HG03175 (cell line): ENCODE results near the gene SMIM44.
"Not testable (repeated sequence)": the region's sequence is repeated elsewhere in the genome, so short reads cannot be mapped to it uniquely, and the experiment has no call there.

Experiments used
- ATAC-seq: cut with Tn5 transposase; IDR thresholded peaks from one replicate; pipeline ENCODE4 v1.9.1; 2021; ENCODE audit warnings: mild to moderate bottlenecking, moderate library complexity; ENCODE audit not compliant: unreplicated experiment

SMIM44 gene

DNA sequence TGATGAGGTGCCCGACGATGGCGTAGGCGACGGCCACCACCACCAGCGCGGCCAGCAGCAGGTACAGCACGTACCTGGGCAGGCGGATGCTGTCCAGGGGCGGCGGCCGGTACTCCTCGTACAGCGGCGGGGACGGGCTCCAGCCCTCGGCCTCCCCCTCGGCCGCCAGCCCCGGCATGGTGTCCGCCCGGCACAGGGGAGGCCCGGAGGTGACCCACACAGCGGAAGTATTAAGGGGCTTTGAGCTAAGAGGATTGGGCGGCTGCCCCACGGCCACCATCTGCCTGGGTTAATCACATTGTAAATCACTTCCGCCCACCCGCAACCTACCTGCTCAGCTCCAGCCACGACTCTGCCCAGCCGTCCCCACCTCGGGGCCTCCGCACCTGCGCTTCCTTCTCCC is at the start of gene SMIM44:
TSS of gene SMIM44 (minus strand) at position 216 of the 403 bp plus-strand sequence. CDS start at position 178, 38 bp downstream.
- no peak for ATAC-seq

GRCh38 chr19:3533033-3533432 is 49.8 kb upstream of the SMIM44 start:
- ATAC-seq: no peak

- no peak for ATAC-seq
Measured at GRCh38 chr19:3532154-3532786, 49.0 kb upstream of the SMIM44 start.

DNA sequence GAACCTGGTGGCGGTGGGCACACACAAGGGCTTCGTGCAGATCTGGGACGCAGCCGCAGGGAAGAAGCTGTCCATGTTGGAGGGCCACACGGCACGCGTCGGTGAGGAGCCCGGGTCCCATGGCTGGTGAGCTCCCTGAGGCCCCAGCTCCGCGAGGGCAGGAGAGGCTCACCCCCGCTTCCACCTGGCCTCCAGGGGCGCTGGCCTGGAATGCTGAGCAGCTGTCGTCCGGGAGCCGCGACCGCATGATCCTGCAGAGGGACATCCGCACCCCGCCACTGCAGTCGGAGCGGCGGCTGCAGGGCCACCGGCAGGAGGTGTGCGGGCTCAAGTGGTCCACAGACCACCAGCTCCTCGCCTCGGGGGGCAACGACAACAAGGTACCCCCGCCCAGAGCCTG is 48.5 kb upstream of the SMIM44 start:
- ATAC-seq: no peak

DNA sequence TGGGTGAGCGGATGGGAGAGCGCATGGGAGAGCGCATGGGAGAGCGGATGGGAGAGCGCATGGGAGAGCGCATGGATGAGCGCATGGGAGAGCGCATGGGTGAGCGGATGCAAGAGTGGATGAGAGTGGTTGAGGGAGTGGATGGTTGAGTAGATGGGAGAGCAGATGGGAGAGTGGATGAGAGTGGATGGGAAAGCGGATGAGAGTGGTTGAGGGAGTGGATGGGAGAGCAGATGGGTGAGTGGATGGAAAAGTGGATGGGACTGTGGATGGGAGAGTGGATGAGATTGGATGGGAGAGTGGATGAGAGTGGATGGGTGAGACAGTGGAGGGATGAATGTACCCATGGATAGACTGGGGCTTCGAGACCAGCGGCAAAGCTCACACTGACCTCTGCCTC is 47.1 kb upstream of the SMIM44 start:
- ATAC-seq: no peak

DNA sequence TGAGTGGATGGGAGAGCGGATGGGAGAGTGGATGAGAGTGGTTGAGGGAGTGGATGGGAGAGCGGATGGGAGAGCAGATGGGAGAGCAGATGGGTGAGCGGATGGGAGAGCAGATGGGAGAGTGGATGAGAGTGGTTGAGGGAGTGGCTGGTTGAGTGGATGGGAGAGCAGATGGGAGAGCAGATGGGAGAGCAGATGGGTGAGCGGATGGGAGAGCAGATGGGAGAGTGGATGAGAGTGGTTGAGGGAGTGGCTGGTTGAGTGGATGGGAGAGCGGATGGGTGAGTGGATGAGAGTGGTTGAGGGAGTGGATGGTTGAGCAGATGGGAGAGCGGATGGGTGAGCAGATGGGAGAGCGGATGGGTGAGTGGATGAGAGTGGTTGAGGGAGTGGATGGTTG is 46.1 kb upstream of the SMIM44 start:
- ATAC-seq: not testable (repeated sequence)

DNA sequence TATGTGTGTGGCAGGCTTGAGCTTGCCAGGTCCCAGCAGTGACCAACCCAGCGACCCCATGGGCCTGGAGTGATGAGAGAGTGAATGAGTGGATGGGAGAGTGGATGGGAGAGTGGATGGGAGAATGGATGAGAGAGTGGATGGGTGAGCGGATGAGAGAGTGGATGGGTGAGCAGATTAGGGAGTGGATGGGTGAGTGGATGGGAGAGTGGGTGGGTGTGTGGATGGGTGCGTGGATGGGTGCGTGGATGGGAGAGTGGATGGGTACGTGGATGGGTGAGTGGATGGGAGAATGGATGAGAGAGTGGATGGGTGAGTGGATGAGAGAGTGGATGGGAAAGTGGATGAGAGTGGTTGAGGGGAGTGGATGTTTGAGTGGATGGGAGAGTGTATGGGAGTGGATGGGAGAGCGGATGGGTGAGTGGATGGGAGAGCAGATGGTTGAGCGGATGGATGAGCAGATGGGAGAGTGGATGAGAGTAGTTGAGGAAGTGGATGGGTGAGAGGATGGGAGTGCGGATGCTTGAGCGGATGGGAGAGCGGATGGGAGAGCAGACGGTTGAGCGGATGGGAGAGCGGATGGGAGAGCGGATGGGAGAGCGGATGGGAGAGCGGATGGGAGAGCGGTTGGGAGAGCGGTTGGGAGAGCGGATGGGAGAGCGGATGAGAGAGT is 45.4 kb upstream of the SMIM44 start:
- no peak for ATAC-seq

GRCh38 chr19:3528080-3528479 is 44.8 kb upstream of the SMIM44 start:
- no peak for ATAC-seq

DNA sequence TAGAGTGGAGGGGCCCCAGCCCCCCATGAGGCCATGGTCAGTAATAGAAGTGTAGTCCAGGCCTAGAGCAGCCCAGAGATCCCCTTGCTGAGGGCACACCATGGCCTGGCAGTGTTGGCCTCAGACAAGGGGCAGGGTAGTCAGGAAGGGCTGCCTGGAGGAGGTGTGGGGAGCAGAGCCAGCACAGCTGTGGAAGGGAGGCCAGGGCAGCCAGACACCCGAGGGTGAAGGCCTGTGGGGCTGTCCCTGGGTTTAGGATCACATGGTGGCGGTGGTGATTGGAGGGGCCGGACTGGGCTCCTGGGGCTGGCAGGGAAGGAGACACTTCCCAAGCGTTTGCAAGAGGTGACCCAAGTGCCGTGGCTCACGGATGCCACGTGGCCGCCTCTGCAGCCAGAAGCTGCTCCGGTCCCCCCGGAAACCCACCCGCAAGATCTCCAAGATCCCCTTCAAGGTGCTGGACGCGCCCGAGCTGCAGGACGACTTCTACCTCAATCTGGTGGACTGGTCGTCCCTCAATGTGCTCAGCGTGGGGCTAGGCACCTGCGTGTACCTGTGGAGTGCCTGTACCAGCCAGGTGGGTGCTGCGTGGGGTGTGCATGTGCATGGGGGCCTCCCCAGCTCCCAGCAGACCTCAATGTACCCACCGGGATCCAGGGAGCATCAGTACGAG is 44.1 kb upstream of the SMIM44 start:
- no peak for ATAC-seq

GRCh38 chr19:3526507-3527237 is 43.4 kb upstream of the SMIM44 start:
- ATAC-seq: no peak

DNA sequence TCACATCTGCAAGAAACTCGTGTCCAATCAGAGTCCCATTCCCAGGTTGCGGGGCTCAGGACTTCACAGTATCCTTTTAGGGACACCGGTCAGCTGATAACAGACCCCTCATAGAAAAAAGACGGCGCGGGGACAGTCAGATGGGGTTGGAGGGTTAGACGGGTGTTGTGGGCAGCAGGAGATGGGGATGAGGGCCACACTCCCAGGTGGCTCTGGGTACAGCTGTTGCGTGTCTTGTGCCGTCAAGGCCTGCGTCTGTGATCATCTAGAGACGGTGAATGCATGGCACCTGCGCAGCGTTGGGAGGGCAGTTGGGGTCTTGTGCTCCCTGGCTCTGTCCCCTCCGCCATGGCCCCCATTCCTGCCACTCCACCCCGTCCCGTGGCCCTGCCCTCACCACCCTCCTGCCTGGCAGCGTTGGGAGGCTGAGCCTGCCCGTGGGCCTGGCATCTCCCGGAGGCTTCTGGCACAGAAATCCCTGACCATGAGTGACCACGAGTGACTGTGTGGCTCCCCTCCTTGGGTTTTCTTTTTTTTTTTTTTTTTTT is 41.7 kb upstream of the SMIM44 start:
- ATAC-seq: no peak

DNA sequence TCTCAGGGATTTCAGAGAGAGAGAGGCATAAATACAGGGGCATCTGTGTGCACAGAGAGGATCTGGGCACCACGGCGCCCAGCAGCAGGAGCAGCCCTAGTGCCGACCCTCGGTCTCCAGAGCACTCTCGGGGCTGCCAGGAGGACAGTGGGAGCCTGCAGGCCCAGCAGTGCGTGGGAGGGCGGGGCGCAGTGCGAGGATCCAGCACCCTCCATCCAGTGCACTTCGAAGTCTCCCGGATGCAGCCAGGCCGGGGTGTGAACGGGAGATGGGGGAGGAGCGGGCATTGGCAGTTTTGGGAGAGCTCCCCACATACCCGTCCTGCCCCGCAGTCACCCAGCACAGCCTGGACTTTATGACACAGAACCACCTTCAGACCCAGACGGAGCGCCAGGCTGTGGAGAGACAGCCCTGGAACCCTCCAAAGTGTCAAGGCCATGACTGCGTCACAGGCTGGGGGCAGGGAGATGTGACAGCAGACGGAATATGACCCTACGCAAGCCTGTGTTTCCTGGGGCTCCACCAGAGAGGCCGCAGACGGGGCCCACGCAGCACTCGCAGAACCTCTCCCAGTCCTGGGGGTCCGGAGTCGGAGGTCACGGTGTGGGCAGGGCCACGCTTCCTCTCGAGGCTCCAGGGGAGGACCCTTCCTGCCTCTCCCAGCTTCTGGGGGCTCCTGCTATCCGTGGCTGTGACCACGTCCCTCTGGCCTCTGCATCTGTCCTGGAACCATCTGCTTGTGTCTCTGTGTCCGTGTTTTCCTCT is 41.0 kb upstream of the SMIM44 start:
- ATAC-seq: no peak

- ATAC-seq: no peak
Measured at GRCh38 chr19:3523361-3524077, 40.3 kb upstream of the SMIM44 start.

GRCh38 chr19:3522421-3523360 is 39.5 kb upstream of the SMIM44 start:
- ATAC-seq: no peak

- ATAC-seq: no peak
Measured at GRCh38 chr19:3521104-3521445, 37.8 kb upstream of the SMIM44 start.

- no peak for ATAC-seq
Measured at GRCh38 chr19:3520166-3521103, 37.2 kb upstream of the SMIM44 start.

DNA sequence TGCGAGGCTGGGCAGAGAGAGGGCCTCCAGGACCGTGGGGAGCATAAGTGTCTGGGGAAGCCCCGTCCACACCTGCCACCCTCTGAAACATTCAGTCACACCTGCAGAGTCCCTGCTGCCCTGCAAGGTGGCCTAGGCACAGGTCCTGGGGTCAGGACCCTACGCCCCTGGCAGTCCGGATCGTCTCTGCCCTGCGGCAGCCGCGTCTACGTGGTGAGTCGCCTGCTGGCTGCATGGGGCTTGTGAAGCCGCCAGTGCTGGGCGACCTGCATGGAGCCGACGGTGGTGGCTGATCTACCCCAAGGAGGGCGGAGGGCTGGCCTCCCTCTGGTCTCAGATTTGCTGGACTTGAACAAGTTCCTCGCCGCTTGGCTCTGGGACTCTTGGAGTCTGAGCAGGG is 35.9 kb upstream of the SMIM44 start:
- no peak for ATAC-seq

DNA sequence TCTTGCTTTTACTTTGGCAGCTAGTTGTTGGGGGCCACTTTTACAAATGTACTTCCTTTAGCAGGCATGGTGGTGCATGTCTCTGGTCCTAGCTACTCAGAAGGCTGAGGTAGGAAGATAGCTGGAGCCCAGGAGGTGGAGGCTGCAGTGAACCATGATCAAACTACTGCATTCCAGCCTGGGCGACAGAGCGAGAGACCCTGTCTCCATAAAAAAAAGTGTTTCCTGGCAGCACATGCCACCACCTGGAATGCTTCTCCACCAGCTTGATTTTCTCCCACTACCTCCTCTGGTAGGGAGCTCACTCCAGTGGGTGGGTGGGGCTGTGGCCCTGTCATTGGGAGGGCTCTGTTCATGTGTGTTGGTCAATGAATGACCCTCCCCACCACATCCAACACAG is 35.4 kb upstream of the SMIM44 start:
- ATAC-seq: no peak
